ENCODE data around the gene GNAZ. TPM values are rescaled to one million over a fixed set of nuclear protein-coding genes. Genes with fewer than 3 reads are reported as not detected.
A peak's percentile ranks its signal among the peaks of the same experiment; 100 is the strongest.

Gene GNAZ
- total and polyA plus RNA-seq, 2 of the 8 experiments (the other 6 are each of a cell fraction or from before 2014, with no cell fraction given) = 6.6 to 9.6 TPM

DNA sequence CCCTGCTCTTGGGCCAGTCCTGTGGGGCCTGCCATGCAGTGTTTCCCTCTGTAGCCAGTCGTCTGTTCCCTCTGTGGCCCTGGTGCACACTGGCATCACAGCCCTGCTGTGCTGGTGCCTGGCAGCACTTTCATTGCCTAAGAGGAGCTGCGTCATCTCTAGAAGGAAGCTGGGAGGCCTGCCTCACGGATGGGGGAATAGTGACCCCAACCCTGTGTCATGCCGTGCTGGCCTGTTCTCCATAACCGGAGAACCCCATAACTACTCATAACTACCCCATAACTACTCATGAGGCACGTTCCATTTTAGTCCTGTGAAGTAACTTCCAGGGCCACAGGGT lies 88.9 kb downstream of the GNAZ start:
- DNase-seq (ENCODE audit: low read depth in 1 of 2, low spot score in 2 of 2) (no peak), FAIRE-seq (no peak)
- Histone ChIP-seq H3K9ac (replicated peaks in 1 of 4; ENCODE audit: extremely low read depth in 1 of 4, low read depth in 3 of 4, low read length in 3 of 4) (no peak overlapping the region), H3K27me3 (replicated peaks in 1 of 4; ENCODE audit: control insufficient read depth in 3 of 4, extremely low read depth in 1 of 4, insufficient read depth in 3 of 4, low read length in 3 of 4) (no peaks in the 10 kb centered on the region), H3K4me2 (ENCODE audit: insufficient read depth in 1 of 2, low read depth in 2 of 2, low read length in 2 of 2) (no peak overlapping the region), H2AK5ac (ENCODE audit: low read depth, low read length) (0 out of 2 replicates have a peak overlapping the region, but pooled peaks have one; percentile 33), H4K8ac (ENCODE audit: extremely low read depth, insufficient read depth, low read length) (no peak overlapping the region), H2BK15ac (ENCODE audit: low read length) (peak overlapping the region; percentile 81; the same call in 1 of the 2 replicates), H3K9me3 (ENCODE audit: insufficient read depth in 2 of 2, low read depth in 1 of 2, low read length in 1 of 2) (no peaks in the 10 kb centered on the region), H3K79me1 (ENCODE audit: low read depth, low read length) (no peaks in the 10 kb centered on the region), H4K91ac (replicated peaks; ENCODE audit: insufficient read length, low read length) (no peak overlapping the region), H2BK120ac (replicated peaks; ENCODE audit: low read depth, low read length) (no peak overlapping the region), H2BK12ac (ENCODE audit: low read depth, low read length) (no peak overlapping the region), H3K27ac (ENCODE audit: low read depth, low read length) (no peak overlapping the region), H3K4me3 (ENCODE audit: extremely low read depth in 1 of 4, insufficient read depth in 2 of 4, low read depth in 3 of 4, low read length in 4 of 4) (no peak overlapping the region), H3K56ac (replicated peaks; ENCODE audit: insufficient read length, low read depth, low read length) (no peak overlapping the region), H3K18ac (ENCODE audit: extremely low read depth, low read length) (no peak overlapping the region; the same call in 1 of the 2 replicates), H4K5ac (ENCODE audit: insufficient read length, low read depth, low read length) (no peak overlapping the region), H3K23me2 (ENCODE audit: low read depth, low read length) (0 out of 2 replicates have a peak, but pooled peaks cover 2% of the 10 kb centered on the region), H3K4ac (replicated peaks; ENCODE audit: insufficient read length, low read depth, low read length) (no peak overlapping the region), H3K4me1 (replicated peaks in 1 of 4; ENCODE audit: control insufficient read depth in 3 of 4, insufficient read depth in 4 of 4, low read length in 3 of 4) (peaks cover 0 to 15% (median 6%) of the 10 kb centered on the region in 4 experiments; a peak in 4 of 7 replicates), H4K20me1 (replicated peaks in 1 of 2; ENCODE audit: control insufficient read depth in 1 of 2, insufficient read depth in 2 of 2, low read length in 2 of 2) (no peaks in the 10 kb centered on the region), H3K79me2 (ENCODE audit: control insufficient read depth in 1 of 2, insufficient read depth in 2 of 2, low read length in 2 of 2) (no peaks in the 10 kb centered on the region), H3K23ac (ENCODE audit: insufficient read length) (no peak overlapping the region), H2AFZ (ENCODE audit: low read length) (no peak overlapping the region), H2BK5ac (ENCODE audit: low read depth, low read length) (no peak overlapping the region), H3K14ac (ENCODE audit: insufficient read length) (no peak overlapping the region), H2BK20ac (ENCODE audit: low read length) (0 out of 2 replicates have a peak overlapping the region, but pooled peaks have one; percentile 10), H3K36me3 (ENCODE audit: control insufficient read depth in 2 of 4, insufficient read depth in 4 of 4, low read length in 3 of 4) (no peaks in the 10 kb centered on the region)
- CTCF ChIA-PET (ENCODE audit: partially characterized antibody) = interaction anchor here (1.0 to 1.4 kb wide), 4 partner anchors 12 to 133 kb away, joined by 3 to 4 read pairs (median 4); no protein-coding TSS in a partner anchor
- WGBS, 2 experiments (ENCODE audit: extremely low coverage in 1 of 2, insufficient coverage in 1 of 2, insufficient read length in 1 of 2, insufficient replicate concordance in 2 of 2, low coverage in 1 of 2, low lambda C conversion rate in 2 of 2, missing lambda C conversion rate in 1 of 2) = 91% methylated on average over 6 of the region's 6 CpGs; no CpG with 5 or more reads in 1 of the 2 experiments
- POLR2A ChIA-PET (ENCODE audit: partially characterized antibody) = no interaction called here
- TF ChIP-seq FOSL1 (IDR thresholded peaks at IDR 0.05; ENCODE audit: insufficient read depth, low read depth, low read length) (no peak), SP1 (IDR thresholded peaks at IDR 0.05; ENCODE audit: low read depth, low read length) (no peak), POLR2AphosphoS5 (IDR thresholded peaks at IDR 0.05; ENCODE audit: low read depth, low read length) (no peak), POU5F1 (IDR thresholded peaks at IDR 0.05; ENCODE audit: low read depth, low read length) (no peak), MAFK (IDR thresholded peaks at IDR 0.05; ENCODE audit: low read depth, low read length) (no peak), HDAC6 (IDR thresholded peaks at IDR 0.05; ENCODE audit: low read depth, low read length) (no peak), RXRA (IDR thresholded peaks at IDR 0.05; ENCODE audit: insufficient read depth, low read depth, low read length) (no peak), TCF12 (IDR thresholded peaks at IDR 0.05; ENCODE audit: low read depth, low read length) (no peak), NANOG (IDR thresholded peaks at IDR 0.05; ENCODE audit: insufficient read depth, low read depth, low read length, poor library complexity, severe bottlenecking) (no peak), BRCA1 (IDR thresholded peaks at IDR 0.05; ENCODE audit: low read depth, low read length) (no peak), TAF1 (IDR thresholded peaks at IDR 0.05; ENCODE audit: low read depth, low read length) (no peak), SIN3A (conservative IDR thresholded peaks at IDR 0.05 in 1 of 2, IDR thresholded peaks at IDR 0.05 in 1 of 2; ENCODE audit: low read depth in 1 of 2, low read length in 2 of 2) (no peak), ZNF274 (IDR thresholded peaks at IDR 0.05; ENCODE audit: borderline replicate concordance, extremely low read depth, low read length) (no peak)
- TF ChIP-seq, protein P1, sequence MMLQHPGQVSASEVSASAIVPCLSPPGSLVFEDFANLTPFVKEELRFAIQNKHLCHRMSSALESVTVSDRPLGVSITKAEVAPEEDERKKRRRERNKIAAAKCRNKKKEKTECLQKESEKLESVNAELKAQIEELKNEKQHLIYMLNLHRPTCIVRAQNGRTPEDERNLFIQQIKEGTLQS (IDR thresholded peaks at IDR 0.05; ENCODE audit: insufficient read depth, low read depth, low read length) = no peak
